Small intestine (tissue), 7 donors: Measurements from ENCODE around the gene B3GALT5. TPM values are rescaled to one million over a fixed set of nuclear protein-coding genes. Genes with fewer than 3 reads are reported as not detected.

Experiments used
- DNase-seq, 2 donors: peaks; one replicate each; pipeline versions ENCODE4 v3.0.0 to v3.0.0-alpha.2; 2013
- FAIRE-seq: peaks from 2 replicates; lab custom pipeline; 2012; peaks lifted over from hg19 to GRCh38; lab: Jason Lieb, UNC
- H3K27ac ChIP-seq, 3 donors: one replicate each; pipeline ENCODE4 v1.5.1; 2013; ENCODE audit warnings: low read length in 2 of 3, mild to moderate bottlenecking in 2 of 3, control low read depth in 1 of 3, inconsistent platforms in 1 of 3, low read depth in 1 of 3, moderate library complexity in 1 of 3
- H3K27me3 ChIP-seq, 3 donors: one replicate each; pipeline ENCODE4 v1.6.1; 2013; ENCODE audit warnings: low read length in 3 of 3, inconsistent platforms in 1 of 3; ENCODE audit not compliant: control insufficient read depth in 3 of 3, insufficient read depth in 3 of 3
- H3K36me3 ChIP-seq, 3 donors: one replicate each; pipeline ENCODE4 v1.6.1; 2013; ENCODE audit warnings: low read length in 3 of 3, inconsistent platforms in 1 of 3, low read depth in 1 of 3, mild to moderate bottlenecking in 1 of 3, moderate library complexity in 1 of 3; ENCODE audit not compliant: control insufficient read depth in 3 of 3, insufficient read depth in 2 of 3
- H3K4me1 ChIP-seq, 3 donors: one replicate each; pipeline ENCODE4 v1.6.1; 2013; ENCODE audit warnings: low read length in 2 of 3, inconsistent platforms in 1 of 3, low read depth in 1 of 3, mild to moderate bottlenecking in 1 of 3, moderate library complexity in 1 of 3; ENCODE audit not compliant: control insufficient read depth in 3 of 3, insufficient read depth in 2 of 3
- H3K4me3 ChIP-seq, 3 donors: one replicate each; pipeline ENCODE4 v1.5.1; 2013; ENCODE audit warnings: low read length in 3 of 3, control low read depth in 1 of 3, inconsistent platforms in 1 of 3, low read depth in 1 of 3, mild to moderate bottlenecking in 1 of 3, moderate library complexity in 1 of 3
- H3K9me3 ChIP-seq, 2 donors: one replicate each; pipeline ENCODE4 v1.6.1; 2013; ENCODE audit warnings: low read depth in 1 of 2, low read length in 1 of 2; ENCODE audit not compliant: control insufficient read depth in 2 of 2, insufficient read depth in 1 of 2
- WGBS, 3 donors: extraction: QIAGEN DNeasy Blood & Tissue Kit; methylation state at CpG; one replicate each; pipeline ENCODE4 v1.1.7; 2013; 5-methylcytosine and 5-hydroxymethylcytosine counted together
- polyA plus RNA-seq, 4 donors: library from polyadenylated mRNA; stranded (reverse) in 3 of 4; unstranded in 1 of 4; fragments of 200-250 nt in 3 of 4; fragments of 120-200 nt in 1 of 4; gene quantifications; one replicate each; pipeline versions ENCODE4 v1.2.1 to v1.2.3, GENCODE V29; 2013
- donor health status: healthy with polysubstance abuse.
- donor health status: control.
- donor health status: control.
- donor health status: Bipolar disorder and iron deficiency.
- donor health status: healthy.

Gene B3GALT5
- polyA plus RNA-seq, 4 donors: 7.6 to 19.5 (median 14.9) TPM

- H3K27ac ChIP-seq: peak overlapping the region in 2 of 3 donors; percentile 45 to 60
- no peaks in the 10 kb centered on the region for H3K36me3 ChIP-seq
- DNase-seq (peak; percentile 68 to 79), FAIRE-seq (no peak)
- H3K27me3 ChIP-seq: no peaks in the 10 kb centered on the region
- H3K4me3 ChIP-seq: no peak overlapping the region
- peaks cover 0 to 5% of the 10 kb centered on the region in 2 donors for H3K9me3 ChIP-seq
- peaks cover 0 to 37% (median 11%) of the 10 kb centered on the region in 3 donors for H3K4me1 ChIP-seq
- 48 to 65% (median 58%) methylated on average over 10 of the region's 10 CpGs for WGBS, 3 donors
These were observed 62.1 kb downstream of the B3GALT5 start for GRCh38 chr21:39674801-39675200.

- Histone ChIP-seq H3K36me3 (no peaks in the 10 kb centered on the region), H3K27ac (peak overlapping the region in 1 of 3 donors; percentile 60), H3K4me1 (peaks cover 0 to 29% (median 11%) of the 10 kb centered on the region in 3 donors), H3K4me3 (no peak overlapping the region), H3K9me3 (peaks cover 0 to 5% of the 10 kb centered on the region in 2 donors), H3K27me3 (no peaks in the 10 kb centered on the region)
- WGBS, 3 donors: 86 to 95% (median 90%) methylated on average over 12 of the region's 12 CpGs
- DNase-seq (no peak), FAIRE-seq (no peak)
These were observed 62.9 kb downstream of the B3GALT5 start for GRCh38 chr21:39675590-39675989.

GRCh38 chr21:39675993-39676661 is 63.4 kb downstream of the B3GALT5 start:
- 50 to 85% (median 72%) methylated on average over 14 of the region's 14 CpGs for WGBS, 3 donors
- peak in 1 of 2 donors; percentile 50 for DNase-seq
- H3K9me3 ChIP-seq: peaks cover 0 to 5% of the 10 kb centered on the region in 2 donors
- H3K4me1 ChIP-seq: peaks cover 0 to 25% (median 11%) of the 10 kb centered on the region in 3 donors
- no peaks in the 10 kb centered on the region for H3K36me3 ChIP-seq
- H3K27ac ChIP-seq: peak overlapping the region in 2 of 3 donors; percentile 11 to 60
- H3K27me3 ChIP-seq: no peaks in the 10 kb centered on the region
- FAIRE-seq: no peak
- H3K4me3 ChIP-seq: no peak overlapping the region

GRCh38 chr21:39680216-39680615 is 67.5 kb downstream of the B3GALT5 start:
- H3K36me3 ChIP-seq: no peaks in the 10 kb centered on the region
- FAIRE-seq (no peak), DNase-seq (no peak)
- WGBS, 3 donors: 88 to 96% (median 89%) methylated on average over 4 of the region's 4 CpGs
- no peak overlapping the region for H3K27ac ChIP-seq
- H3K4me1 ChIP-seq: peaks cover 0 to 8% (median 4%) of the 10 kb centered on the region in 3 donors
- H3K4me3 ChIP-seq: no peak overlapping the region
- H3K9me3 ChIP-seq: peaks cover 0 to 10% of the 10 kb centered on the region in 2 donors
- H3K27me3 ChIP-seq: no peaks in the 10 kb centered on the region

- Histone ChIP-seq H3K27ac (no peak overlapping the region), H3K9me3 (peaks cover 0 to 10% of the 10 kb centered on the region in 2 donors), H3K27me3 (no peaks in the 10 kb centered on the region), H3K36me3 (no peaks in the 10 kb centered on the region), H3K4me1 (peaks cover 0 to 7% (median 0%) of the 10 kb centered on the region in 3 donors), H3K4me3 (no peak overlapping the region)
- no peak for FAIRE-seq
- no peak for DNase-seq
- 67 to 94% (median 81%) methylated on average over 4 of the region's 4 CpGs for WGBS, 3 donors
These were observed 68.5 kb downstream of the B3GALT5 start for GRCh38 chr21:39681257-39681656.

GRCh38 chr21:39681845-39682244 is 69.1 kb downstream of the B3GALT5 start:
- no peak for DNase-seq
- no peak overlapping the region for H3K4me3 ChIP-seq
- no peak overlapping the region for H3K27ac ChIP-seq
- peaks cover 0 to 7% (median 0%) of the 10 kb centered on the region in 3 donors for H3K4me1 ChIP-seq
- peaks cover 0 to 10% of the 10 kb centered on the region in 2 donors for H3K9me3 ChIP-seq
- H3K27me3 ChIP-seq: no peaks in the 10 kb centered on the region
- FAIRE-seq: no peak
- no peaks in the 10 kb centered on the region for H3K36me3 ChIP-seq
- 69 to 89% (median 83%) methylated on average over 2 of the region's 2 CpGs for WGBS, 3 donors

DNA sequence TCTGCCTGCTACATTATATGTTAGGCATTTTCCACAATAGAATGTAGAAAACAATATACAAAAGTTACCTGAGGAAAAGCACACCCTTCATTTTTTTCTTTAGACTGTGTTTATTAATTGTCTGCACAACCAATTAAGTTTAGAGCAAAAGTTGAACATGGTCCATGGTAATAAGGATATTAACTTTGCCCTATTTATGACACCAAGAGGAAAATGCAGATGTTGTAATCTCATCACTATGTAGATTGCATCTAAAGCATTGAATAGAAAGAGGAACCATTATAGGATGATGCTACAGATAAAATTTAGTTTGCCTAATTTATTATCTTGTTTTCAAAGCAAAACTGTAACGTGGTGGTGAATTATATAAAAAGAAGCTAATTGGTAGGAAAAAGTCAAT is 72.5 kb downstream of the B3GALT5 start:
- Histone ChIP-seq H3K4me3 (no peak overlapping the region), H3K27me3 (no peaks in the 10 kb centered on the region), H3K27ac (peak overlapping the region in 2 of 3 donors; percentile 19 to 50), H3K36me3 (no peaks in the 10 kb centered on the region), H3K4me1 (peaks cover 0 to 13% (median 7%) of the 10 kb centered on the region in 3 donors), H3K9me3 (peaks cover 0 to 5% of the 10 kb centered on the region in 2 donors)
- peak in 1 of 2 donors; percentile 62 for DNase-seq
- WGBS, 3 donors: 18 to 39% (median 24%) methylated on average over 1 of the region's 1 CpG
- FAIRE-seq: no peak

DNA sequence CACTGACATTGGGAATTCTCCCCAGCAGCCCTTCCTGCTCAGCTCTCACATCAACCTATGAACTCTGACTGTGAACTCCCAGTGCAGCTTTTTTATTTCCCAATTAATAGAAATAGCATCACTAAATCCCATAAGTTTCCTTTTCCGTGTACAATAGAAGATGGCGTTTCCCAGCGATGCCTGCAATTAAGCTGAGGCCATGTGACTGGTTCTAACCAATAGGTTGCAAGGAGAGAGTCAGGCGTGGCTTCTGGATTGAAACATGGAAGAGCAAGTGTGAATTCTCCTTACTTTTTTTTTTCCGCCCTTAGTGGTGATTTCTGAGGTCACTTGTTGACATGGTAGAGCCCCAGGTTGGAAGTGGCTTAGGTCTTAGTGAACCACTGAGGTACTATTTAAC is 73.3 kb downstream of the B3GALT5 start:
- H3K27ac ChIP-seq: peak overlapping the region in 2 of 3 donors; percentile 63 to 87
- FAIRE-seq: no peak
- H3K9me3 ChIP-seq: peaks cover 0 to 5% of the 10 kb centered on the region in 2 donors
- no peaks in the 10 kb centered on the region for H3K27me3 ChIP-seq
- H3K4me1 ChIP-seq: peaks cover 0 to 13% (median 7%) of the 10 kb centered on the region in 3 donors
- H3K4me3 ChIP-seq: no peak overlapping the region
- H3K36me3 ChIP-seq: no peaks in the 10 kb centered on the region
- no peak for DNase-seq
- 90 to 95% (median 93%) methylated on average over 5 of the region's 5 CpGs for WGBS, 3 donors
